CD4-positive, alpha-beta T cell treated with Interleukin-6 at 100 ng/mL for 8 hours (primary cell): Measurements from ENCODE around the gene SPPL2C.

ENCODE experiments used
- DNase-seq: peaks from one replicate; pipeline ENCODE4 v3.0.0-alpha.2; 2020; ENCODE audit warnings: mixed read lengths, low spot score

Gene SPPL2C

GRCh38 chr17:45833920-45834319 is 10.8 kb upstream of the SPPL2C start:
- no peak for DNase-seq

DNA sequence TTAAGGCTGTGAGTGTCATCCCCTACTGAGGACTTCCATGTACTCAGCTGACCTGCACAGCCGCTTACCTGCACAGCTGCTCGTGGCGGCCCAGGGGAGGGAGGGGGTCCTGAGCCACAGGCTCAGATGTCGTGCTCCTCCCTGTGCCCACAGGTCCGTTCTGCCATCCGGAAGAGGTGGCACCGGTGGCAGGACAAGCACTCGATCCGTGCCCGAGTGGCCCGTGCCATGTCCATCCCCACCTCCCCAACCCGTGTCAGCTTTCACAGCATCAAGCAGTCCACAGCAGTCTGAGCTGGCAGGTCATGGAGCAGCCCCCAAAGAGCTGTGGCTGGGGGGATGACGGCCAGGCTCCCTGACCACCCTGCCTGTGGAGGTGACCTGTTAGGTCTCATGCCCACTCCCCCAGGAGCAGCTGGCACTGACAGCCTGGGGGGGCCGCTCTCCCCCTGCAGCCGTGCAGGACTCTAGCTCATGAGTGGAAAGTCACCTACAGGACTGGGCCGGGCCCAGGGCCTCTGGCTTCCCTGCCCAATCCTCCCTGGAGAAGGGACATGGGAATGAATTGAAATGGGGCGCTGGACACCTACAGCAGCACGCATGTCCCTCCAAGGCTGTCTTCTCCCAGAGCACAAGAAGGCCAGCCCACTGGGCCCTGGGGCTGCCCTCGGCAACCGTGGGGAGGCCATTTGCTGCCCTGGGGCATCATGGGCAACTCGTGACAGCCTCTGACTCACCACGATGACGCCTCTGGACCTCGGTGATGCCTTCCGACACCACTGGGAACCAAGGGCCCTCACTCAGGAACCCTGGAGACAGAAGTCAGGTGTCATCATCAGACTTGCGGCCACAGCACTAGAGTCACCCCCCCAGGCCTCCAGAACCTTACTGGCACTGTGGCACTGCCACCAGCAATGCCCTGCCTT is 9.9 kb upstream of the SPPL2C start:
- DNase-seq = no peak

DNA sequence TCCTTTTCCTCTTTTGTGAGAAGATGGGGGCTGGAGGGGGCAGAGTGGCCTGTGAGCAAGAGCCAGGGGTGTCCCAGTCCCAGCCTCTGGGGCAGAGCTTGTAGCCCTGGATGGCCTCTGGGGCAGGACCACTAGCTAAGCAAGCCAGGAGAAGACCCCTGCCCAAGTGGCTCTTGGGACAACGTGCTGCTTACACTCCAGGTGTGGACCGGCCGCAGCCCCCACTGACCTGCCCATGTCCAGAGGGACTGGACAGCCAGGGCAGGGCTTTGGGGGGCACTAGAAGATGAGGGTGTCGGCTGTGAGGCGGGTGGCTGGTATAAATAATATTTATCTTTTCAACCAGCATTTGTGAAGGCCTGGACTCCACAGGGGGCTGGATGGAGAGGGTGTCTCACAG is 9.2 kb upstream of the SPPL2C start:
- DNase-seq = no peak

DNA sequence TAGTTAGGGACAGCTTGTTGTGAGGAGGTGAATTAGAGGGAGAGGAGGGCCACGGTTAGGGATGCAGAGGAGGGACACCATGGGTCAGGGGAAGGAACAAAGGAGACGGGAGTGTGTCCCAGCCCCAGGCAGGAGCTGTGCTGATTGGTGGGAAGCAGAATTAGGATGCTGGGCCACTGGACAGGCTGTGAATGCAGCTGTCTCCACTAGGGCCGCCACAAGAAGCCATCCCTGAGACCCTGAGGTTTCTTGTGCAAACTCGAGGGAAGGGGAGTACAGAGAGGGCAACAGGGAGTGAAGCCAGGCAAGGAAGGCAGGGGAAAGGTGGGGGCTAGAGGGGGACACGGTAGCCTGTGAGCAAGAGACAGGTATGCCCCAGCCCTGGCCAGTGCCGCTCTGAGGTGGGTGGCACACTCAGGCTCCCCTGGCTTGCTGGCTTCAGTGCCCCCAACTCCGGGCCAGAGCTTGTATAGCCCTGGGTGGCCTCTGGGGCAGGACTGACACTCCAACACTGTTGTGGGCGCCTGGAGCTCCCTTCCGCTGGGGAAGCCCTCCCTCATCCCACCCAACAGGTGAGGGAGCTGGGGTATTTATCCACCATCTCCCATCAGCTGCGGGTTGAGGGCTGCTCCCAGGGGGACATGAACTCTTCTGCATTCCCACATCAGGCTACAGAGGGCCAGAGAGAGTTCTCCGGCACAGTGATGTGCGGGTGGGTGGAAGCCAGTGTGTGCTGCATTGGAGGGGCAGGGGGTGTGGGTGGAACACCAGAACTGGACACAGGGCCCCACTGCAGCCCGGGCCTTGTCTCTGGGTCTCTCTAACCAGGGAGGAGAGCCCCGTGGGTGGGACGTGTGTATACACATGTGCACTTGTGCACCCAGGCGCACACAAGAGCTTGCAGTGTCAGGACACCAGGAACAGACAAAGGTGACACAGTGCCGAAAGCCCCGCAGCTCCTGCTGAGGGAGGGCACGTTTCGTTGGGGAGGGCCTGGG is 8.3 kb upstream of the SPPL2C start:
- no peak for DNase-seq

DNA sequence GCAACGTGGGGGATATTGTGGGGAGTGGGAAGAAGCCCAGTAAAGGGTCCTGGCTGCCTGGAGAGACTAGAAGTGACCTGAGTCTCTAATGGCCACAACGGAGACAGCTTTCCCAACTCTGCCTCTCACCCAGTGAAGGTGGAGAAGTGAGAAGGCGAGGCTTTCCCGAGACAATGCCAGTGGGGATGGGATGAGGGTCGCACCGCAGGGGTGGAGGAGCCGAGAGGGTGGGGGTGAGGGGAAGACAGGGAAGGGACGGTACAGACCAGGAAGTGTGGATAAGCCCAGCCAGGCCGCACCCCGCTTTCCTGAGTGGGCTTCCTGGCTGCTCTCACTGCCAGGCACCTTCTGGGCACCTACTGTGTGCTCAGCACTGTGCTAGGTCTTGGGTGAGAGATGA is 7.5 kb upstream of the SPPL2C start:
- no peak for DNase-seq

DNA sequence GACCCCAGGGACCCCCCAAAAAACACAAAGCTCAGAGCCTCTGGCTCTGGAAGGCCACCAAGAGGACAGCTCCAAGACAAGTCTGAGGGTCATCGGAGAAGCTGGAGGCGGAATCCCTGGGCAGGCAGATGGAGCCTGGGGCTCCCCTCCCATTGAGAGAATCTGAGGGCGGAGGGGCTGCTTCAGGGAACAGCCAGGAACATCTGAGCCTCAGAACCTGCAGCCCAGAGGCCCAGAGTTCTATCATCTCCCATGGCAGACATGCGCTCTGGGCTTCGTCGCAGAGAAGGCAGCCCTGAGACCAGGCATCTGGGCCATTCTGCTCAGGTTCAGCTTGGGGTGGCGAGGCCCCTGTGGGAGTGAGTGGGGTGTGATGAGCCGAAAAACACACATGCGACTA is 7.1 kb upstream of the SPPL2C start:
- no peak for DNase-seq

DNA sequence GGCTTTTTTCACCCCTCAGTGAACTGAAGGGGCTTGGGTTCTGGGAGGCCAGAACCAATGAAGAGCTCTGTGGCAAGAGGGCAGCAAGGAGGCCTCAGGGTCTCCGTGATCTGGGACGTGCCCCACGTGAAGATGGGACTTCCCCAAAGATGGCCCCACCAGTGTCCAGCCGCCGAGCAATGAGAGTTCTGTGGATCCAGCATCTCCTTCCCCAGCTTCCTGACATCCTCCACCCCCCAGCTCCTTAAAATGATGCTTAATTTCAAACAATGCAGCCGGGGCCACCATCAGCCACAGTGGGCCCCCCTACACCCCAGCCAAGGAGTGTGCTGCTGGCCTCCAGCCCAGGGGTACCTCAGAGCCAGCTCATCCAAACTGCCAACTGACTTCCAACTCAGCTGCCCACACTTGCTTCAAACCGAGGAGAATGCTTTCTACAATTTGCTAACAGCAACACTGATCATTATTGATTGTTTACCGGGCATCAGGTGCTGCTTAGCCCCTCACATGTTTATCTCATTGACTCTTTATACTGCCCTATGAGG is 5.9 kb upstream of the SPPL2C start:
- DNase-seq = no peak

GRCh38 chr17:45839442-45839841 is 5.2 kb upstream of the SPPL2C start:
- DNase-seq = no peak

DNA sequence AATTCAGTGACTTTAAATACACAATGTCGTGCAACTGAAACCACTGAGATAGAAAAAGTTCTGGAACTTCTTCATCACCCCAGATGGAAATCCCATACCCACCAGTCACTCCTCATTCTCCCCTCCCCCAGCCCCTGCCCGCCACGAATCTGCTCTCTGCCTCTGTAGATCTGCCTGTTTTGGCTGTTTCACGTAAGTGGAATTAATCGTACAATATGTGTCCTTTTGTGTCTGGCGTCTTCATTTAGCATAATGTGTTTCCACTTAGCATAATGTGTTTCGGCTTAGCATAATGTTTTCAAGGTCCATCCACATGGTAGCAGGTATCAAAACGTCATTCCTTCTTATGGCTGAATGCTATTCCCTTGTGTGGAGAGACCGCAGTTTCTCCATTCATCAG is 3.5 kb upstream of the SPPL2C start:
- DNase-seq = no peak

DNA sequence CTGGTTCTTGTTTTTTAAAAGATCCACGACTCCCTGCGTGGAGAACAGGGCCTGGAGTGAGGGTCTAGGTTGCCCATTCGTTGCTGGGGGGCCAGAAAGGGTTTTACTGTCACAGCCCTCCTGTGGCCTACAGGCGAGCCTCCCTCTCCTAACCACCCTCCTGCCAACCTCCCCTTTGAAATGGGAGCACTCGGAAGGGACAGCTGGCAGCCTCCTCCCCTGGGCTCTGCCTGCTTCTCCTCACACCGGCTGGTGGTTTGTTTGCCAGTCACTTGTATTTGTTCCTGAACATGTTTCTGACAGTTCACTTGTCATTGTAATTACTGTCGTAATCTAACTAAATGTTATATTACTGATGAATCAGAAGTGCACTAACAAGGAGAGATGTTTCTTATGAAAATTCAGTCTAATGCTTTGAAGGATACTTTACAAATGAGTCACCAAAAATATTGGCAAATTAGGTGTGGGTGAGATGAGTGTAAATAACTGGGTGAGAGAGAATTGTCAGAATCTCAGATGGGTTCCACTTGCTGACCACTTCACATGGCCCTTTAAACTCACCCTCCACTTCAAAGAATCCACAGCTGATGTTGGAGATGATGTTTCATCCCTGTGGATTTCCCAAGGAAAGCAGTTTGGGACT is 2.7 kb upstream of the SPPL2C start:
- no peak for DNase-seq

DNA sequence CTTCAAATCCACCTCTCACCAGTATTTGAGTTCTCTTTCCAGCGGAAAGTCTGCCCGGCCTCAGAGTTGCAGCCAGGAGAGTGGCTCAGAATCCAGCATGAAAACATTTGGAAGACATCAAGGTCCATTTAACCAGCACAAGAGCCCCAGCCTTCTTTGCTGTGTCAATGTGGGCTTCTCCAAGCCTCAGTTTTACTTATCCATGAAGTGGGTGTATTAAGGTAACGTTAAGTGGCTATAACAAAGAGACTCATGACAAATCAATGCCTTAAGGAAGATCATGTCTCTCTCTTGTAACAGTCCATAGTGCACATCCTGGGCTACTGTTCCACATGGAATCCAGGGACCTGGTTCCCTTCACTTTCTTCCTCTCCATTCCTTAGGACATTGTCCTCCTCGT is 959 bp upstream of the SPPL2C start:
- no peak for DNase-seq

- no peak for DNase-seq
Measured at GRCh38 chr17:45845376-45846185, 900 bp downstream of the SPPL2C start.

GRCh38 chr17:45846223-45846622 is 1.5 kb downstream of the SPPL2C start:
- no peak for DNase-seq

DNA sequence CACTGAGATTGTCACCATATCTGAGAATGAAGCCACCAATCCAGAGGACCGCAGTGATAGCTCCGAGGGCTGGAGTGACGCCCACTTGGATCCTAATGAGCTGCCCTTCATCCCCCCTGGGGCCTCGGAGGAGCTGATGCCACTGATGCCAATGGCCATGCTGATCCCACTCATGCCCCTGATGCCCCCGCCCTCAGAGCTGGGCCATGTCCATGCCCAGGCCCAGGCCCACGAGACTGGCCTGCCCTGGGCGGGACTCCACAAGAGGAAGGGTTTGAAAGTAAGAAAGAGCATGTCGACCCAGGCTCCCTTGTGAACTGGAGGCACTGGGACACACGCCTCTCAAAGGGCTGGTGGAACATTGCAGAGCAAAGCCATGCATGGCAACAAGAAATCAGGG is 2.0 kb downstream of the SPPL2C start:
- no peak for DNase-seq

DNA sequence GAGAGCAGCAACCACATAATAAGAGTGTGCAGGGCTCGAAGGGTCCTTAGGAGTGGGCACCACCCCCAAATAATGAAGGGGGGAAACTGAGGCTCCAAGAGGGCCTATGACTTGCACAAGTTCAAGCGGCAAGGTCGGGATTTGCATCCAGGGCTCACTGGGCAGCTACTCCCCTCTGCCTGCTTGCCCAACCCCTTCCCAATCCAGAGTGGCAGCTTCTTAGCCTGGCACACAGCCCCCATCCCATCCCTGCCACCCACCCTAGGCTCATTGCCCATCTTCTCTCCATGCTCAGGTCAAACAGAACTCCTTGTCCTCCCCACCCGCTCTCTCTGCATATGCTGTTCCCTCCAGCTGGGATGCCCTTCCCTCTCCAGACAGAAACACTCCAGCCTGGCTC is 2.4 kb downstream of the SPPL2C start:
- no peak for DNase-seq

DNA sequence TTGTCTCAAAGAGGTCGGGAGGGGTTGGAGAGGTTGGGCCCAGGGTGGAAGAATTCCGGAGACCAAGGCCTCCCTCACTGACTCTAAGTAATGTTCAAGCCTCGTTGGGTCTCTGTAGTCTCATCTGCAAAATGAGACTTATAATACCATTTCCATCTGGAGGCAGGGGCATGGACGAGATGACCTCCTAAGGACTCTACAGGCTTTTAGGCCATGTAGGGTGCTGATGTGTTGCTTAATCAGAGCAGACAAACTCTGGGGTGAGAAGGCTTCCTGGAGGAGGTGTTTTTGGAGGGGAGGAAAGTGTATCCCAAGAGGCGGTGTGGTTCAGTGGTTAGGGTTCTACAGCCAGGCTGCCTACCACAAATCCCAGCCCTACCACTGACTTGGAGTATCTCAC is 3.1 kb downstream of the SPPL2C start:
- DNase-seq = no peak

GRCh38 chr17:45848405-45848804 is 3.7 kb downstream of the SPPL2C start:
- DNase-seq = no peak

DNA sequence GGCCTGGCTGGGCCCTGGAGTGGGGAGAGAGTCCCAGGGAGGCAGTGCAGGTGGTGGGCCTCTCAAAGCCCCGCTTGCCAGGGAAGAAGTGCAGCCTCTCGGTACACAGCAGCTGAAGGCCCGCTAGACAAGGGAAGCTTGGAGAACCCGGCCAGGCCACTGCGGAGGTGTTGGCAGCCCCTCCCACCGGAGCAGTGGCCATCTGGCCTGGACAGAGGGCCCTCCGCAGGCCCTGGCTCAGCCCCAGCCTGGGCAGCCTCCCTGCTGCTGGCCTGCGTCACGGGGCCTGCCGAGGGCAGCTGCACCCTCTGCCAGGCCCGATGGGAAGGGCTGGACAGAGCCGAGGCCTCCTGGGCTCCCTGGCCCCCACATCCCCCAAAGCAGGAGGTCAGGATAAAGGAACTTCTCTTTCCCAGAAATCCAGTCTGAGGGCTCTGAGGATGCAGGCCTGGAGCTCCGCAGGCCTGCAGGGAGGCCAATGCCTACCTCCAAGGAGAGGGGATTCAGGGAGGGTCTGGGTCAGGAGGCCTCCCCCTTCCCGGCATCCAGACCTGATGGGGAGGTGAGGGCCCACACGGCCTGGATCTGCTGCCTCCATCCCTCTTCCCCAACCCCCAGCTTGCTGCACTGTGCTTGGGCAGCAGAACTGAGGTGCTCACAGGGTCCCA is 4.3 kb downstream of the SPPL2C start:
- DNase-seq = no peak

DNA sequence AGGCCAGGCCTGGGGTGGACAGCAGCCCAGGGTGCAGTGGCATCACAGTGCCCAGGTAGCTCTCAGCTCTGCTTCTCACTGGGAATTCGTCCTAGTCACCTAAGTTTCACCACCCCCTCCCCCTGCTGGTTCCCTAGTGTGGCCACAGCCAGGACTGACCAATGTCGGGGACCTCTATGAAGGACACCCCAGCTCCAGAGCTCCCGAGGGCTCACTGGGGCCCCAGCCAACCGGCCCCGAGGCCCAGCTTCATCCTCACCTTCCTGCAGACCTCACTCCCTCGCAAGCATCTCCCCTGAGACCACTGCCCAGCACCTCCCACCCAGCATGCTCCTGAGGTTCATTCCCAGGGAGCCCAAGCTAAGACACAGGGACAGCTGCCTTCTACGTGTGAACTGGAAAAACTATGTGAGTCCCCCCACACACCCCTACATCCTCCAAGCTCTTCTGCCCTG is 4.9 kb downstream of the SPPL2C start:
- no peak for DNase-seq

DNA sequence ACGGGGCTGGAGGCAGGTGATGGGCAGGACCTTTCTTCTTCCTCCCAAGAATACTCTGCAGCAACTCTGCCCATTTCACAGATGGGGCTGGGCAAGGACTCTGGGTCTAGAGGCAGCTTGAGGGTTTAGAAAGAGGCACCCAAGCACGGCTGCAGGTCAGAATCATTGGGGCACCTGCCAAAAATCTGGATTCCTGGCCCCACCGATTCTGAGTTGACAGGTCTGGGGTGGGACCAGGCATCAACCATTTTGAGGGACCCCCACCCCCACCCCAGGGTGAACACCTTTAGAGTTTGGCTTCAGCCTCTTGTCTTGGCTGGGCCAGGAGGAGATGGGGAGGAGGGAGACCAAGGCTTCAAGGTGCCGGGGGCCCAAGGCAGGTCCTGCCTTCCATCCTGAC is 5.3 kb downstream of the SPPL2C start:
- no peak for DNase-seq

DNA sequence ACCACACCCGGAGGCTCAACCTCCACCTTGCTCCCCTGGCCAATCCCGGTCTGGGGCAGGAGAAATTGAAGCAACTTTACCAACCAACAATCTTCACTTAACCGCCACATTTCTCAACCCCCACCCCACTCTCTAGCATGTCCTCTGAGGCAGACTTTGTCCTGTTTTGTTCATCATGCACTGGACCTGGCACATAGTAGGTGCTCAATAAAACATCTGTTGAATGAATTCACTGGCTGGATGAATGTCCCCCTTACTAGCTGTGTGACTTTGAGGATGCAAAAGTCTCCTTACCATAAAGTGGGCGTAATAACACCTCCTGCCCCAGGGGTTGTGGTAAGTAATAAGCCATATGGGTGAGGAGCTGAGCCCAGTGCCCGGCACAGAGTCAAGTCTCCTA is 5.8 kb downstream of the SPPL2C start:
- no peak for DNase-seq
